HFFc6 (cell line): ENCODE data around the gene SPEM3. TPM values are rescaled to one million over a fixed set of nuclear protein-coding genes. Genes with fewer than 3 reads are reported as not detected.

Source experiments
- DNase-seq: peaks from one replicate; pipeline ENCODE4 v3.0.0-alpha.2; 2018
- H3K27ac Mint-ChIP-seq: 2 replicates; pipeline ENCODE4 v1.8.0; 2020; ENCODE audit warnings: mild to moderate bottlenecking, mixed read lengths
- H3K27me3 Mint-ChIP-seq: 2 replicates; pipeline ENCODE4 v1.8.0; 2021; ENCODE audit warnings: mild to moderate bottlenecking, moderate library complexity, mixed read lengths; ENCODE audit not compliant: insufficient read depth
- H3K36me3 Mint-ChIP-seq: 2 replicates; pipeline ENCODE4 v1.8.0; 2021; ENCODE audit warnings: low read depth, mixed read lengths
- H3K4me1 Mint-ChIP-seq: 2 replicates; pipeline ENCODE4 v1.8.0; 2020; ENCODE audit warnings: low read depth, mixed read lengths
- H3K4me3 Mint-ChIP-seq: 2 replicates; pipeline ENCODE4 v1.8.0; 2020; ENCODE audit warnings: mild to moderate bottlenecking, moderate library complexity, mixed read lengths
- H3K9me3 Mint-ChIP-seq: 2 replicates; pipeline ENCODE4 v1.8.0; 2020; ENCODE audit warnings: mild to moderate bottlenecking, mixed read lengths
- long read RNA-seq: library from polyadenylated mRNA; unstranded; transcript quantifications from one replicate; pipeline ENCODE4 v2.0.0, GENCODE V29; 2019
- total RNA-seq, 6 experiments: library from RNA; stranded (reverse); fragmentation: NEBNext Ultra II Directional; extraction: Animal tissue kit (Norgen Biotek cat#: 25700); gene quantifications; 2 replicates in 1 of 6; 3 replicates in 5 of 6; pipeline ENCODE4 v1.2.3, GENCODE V29; 2021
- TF ChIP-seq, protein P1 (sequence below): fragments of 200-600 bp; sonication (generic); IDR thresholded peaks from 2 replicates; pipeline ENCODE4 v1.5.0; 2021; ENCODE audit warnings: antibody characterized with exemption, mild to moderate bottlenecking

Gene SPEM3
- total RNA-seq, result not detected
- long read RNA-seq, result 0 reads

DNA sequence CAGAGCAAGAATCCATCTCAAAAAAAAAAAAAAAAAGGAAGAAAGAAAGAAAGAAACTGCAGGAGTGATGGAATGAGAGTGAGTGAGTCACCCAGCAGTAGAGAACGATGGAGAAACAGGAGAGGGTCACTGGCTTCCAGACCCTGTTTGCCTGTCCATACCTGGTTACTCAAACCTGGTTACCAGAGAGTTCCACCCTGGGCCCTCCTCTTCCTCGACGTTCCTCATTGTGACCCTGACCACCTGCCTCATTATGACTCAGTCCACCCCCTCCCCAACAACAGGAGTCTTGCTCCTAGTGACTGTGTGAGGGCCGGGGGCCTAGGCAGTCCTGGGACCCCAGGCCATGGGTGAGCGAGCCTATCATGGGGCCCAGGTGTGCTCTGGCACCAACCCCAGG, at the start of gene SPEM3:
TSS of gene SPEM3 (plus strand) at position 301 of the 400 bp plus-strand sequence. CDS start at position 347, 46 bp downstream.
- DNase-seq, result no peak
- H3K9me3 Mint-ChIP-seq, result no peaks in the 10 kb centered on the region
- no peaks in the 10 kb centered on the region; the same call in none of the 2 replicates for H3K27me3 Mint-ChIP-seq
- no peaks in the 10 kb centered on the region for H3K36me3 Mint-ChIP-seq
- H3K4me3 Mint-ChIP-seq, result no peak within 1 kb of the TSS
- H3K27ac Mint-ChIP-seq, result no peak within 1 kb of the TSS
- H3K4me1 Mint-ChIP-seq, result peaks cover 6% of the 10 kb centered on the region; the same call in 1 of the 2 replicates
- TF ChIP-seq, protein P1, sequence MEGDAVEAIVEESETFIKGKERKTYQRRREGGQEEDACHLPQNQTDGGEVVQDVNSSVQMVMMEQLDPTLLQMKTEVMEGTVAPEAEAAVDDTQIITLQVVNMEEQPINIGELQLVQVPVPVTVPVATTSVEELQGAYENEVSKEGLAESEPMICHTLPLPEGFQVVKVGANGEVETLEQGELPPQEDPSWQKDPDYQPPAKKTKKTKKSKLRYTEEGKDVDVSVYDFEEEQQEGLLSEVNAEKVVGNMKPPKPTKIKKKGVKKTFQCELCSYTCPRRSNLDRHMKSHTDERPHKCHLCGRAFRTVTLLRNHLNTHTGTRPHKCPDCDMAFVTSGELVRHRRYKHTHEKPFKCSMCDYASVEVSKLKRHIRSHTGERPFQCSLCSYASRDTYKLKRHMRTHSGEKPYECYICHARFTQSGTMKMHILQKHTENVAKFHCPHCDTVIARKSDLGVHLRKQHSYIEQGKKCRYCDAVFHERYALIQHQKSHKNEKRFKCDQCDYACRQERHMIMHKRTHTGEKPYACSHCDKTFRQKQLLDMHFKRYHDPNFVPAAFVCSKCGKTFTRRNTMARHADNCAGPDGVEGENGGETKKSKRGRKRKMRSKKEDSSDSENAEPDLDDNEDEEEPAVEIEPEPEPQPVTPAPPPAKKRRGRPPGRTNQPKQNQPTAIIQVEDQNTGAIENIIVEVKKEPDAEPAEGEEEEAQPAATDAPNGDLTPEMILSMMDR, result no peak

DNA sequence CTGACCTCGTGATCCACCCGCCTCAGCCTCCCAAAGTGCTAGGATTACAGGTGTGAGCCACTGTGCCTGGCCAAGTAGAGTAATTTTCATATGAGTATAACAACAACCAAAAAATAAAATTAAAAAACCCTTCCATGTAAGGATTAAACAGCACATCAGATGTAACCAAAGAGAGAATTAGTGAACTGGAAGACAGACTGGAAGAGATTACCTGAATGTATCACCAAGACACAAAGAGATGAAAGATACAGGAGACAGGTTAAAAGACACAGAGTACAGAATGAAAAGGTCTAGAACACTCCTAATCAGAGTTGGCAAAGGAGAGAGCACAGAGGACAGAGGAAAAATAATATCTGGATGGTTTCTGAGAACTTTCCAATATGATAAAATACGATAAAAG, 49.5 kb upstream of the SPEM3 start:
- H3K4me1 Mint-ChIP-seq, result peaks cover 6% of the 10 kb centered on the region
- peaks cover 11% of the 10 kb centered on the region for H3K36me3 Mint-ChIP-seq
- TF ChIP-seq, protein P1, result no peak
- peaks cover 19% of the 10 kb centered on the region for H3K27me3 Mint-ChIP-seq
- peaks cover 11% of the 10 kb centered on the region for H3K9me3 Mint-ChIP-seq
- DNase-seq, result no peak
- H3K27ac Mint-ChIP-seq, result no peak overlapping the region
- no peak overlapping the region for H3K4me3 Mint-ChIP-seq

DNA sequence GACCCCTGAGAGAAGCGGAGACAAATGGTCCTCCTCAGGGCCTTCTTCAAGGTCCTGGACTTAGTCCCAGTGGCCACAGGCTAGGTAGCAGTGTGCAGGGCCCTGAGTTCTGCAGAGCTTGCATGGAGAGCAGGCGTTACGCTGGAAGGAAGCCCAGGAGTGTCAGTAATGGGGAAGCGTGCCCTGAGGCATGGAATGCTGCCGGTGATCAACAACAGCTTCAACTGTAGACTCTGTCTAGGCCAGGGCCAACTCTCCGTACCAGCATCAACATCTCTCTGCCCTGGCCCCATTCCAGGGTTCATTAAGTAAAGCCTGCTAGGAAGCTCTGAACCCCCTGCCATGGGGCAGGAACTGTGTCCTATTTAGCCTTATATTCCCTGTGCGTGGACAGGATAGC, 48.3 kb upstream of the SPEM3 start:
- H3K4me3 Mint-ChIP-seq, result peak overlapping the region; percentile 67
- TF ChIP-seq, protein P1, result no peak
- peaks cover 11% of the 10 kb centered on the region for H3K36me3 Mint-ChIP-seq
- H3K27ac Mint-ChIP-seq, result no peak overlapping the region; the same call in 1 of the 2 replicates
- peaks cover 11% of the 10 kb centered on the region for H3K9me3 Mint-ChIP-seq
- peak; percentile 18 for DNase-seq
- H3K27me3 Mint-ChIP-seq, result peaks cover 19% of the 10 kb centered on the region
- H3K4me1 Mint-ChIP-seq, result peaks cover 6% of the 10 kb centered on the region

DNA sequence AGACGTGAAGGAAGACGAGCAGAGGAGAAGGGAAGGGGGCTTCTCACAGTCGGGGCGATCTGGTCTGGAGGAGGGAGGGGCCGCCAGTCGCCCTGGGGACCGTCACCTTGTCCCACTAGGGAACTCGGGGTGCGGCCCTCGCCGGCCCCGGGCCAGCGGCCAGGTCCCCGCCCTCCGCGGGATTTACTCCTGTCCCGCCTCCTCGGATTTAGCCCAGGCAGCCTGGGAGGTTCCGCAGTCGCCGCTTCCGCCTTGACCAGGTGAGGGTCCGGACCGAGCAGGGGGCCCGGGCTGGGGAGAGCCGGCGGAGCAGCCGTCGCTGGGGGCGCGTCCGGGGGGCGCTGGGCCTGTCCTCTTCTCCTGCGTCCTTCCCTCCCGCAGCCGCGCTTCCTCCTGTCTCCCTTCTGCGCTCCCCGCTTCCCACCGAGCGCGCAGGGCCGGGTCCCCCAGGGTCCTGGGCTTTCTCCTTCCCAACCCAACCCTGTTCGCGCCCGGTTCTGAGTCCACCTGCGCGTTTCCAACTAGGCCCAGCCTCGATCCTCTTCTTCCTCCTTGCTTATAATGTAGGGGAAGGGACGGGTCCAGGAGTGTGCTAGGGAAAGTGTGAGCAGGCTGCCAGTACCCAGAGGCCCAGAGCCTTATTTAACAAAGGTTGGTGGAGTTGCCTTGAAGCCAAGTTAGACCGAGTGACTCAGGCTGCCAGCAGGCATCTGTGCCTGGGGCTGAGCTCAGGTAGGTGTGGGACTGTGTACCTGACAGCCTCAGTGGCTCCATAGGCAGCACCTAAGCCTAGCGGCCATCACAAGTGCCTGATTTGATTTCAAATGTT, 47.6 kb upstream of the SPEM3 start, which contains the start of gene TNK1:
TSS of gene TNK1 (plus strand) at position 235 of the 829 bp plus-strand sequence. CDS start 1,838 bp downstream, outside the sequence.
- peaks cover 6% of the 10 kb centered on the region for H3K4me1 Mint-ChIP-seq
- H3K9me3 Mint-ChIP-seq, result peaks cover 11% of the 10 kb centered on the region
- peaks cover 19% of the 10 kb centered on the region for H3K27me3 Mint-ChIP-seq
- H3K36me3 Mint-ChIP-seq, result peaks cover 11% of the 10 kb centered on the region
- H3K27ac Mint-ChIP-seq, result peak within 1 kb of the TSS; percentile 12; the same call in 1 of the 2 replicates
- TF ChIP-seq, protein P1, result no peak
- no peak for DNase-seq
- H3K4me3 Mint-ChIP-seq, result peak within 1 kb of the TSS; percentile 67

DNA sequence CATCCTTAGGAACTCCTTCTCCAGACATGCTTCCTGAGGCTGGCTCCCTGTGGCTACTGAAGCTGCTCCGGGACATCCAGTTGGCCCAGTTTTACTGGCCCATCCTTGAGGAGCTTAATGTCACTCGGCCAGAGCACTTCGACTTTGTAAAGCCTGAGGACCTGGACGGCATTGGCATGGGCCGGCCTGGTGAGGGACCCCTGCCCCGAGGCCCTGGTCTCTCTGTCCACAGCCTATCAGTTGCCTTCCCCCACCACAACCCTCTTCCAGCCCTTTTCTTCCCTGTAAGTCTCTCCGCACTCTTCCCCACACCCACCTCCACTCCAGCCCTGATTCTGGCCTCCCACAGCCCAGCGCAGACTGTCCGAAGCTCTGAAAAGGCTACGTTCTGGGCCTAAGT, 45.8 kb upstream of the SPEM3 start:
- Mint-ChIP-seq H3K4me3 (no peak overlapping the region), H3K27me3 (peaks cover 19% of the 10 kb centered on the region), H3K27ac (no peak overlapping the region), H3K4me1 (peaks cover 6% of the 10 kb centered on the region), H3K9me3 (peaks cover 11% of the 10 kb centered on the region), H3K36me3 (peaks cover 11% of the 10 kb centered on the region)
- TF ChIP-seq, protein P1, result no peak
- DNase-seq, result no peak
